Panc1 (cell line): ENCODE results near the gene SAMD4A. TPM values are rescaled to one million over a fixed set of nuclear protein-coding genes. Genes with fewer than 3 reads are reported as not detected.

Source experiments
- ATAC-seq: fragments of 200-7000 bp; cut with Tn5 transposase; 2 replicates; pipeline ENCODE4 v1.9.1; 2020; ENCODE audit warnings: mild to moderate bottlenecking, moderate library complexity
- BruUV-seq: library from RNA; stranded (reverse); fragments of 400-500 nt; replicated peaks from 2 replicates; lab custom pipeline; 2021; lab: Mats Ljungman, UMichigan
- CTCF ChIA-PET: fragments of 300-600 bp; sonication (Branson Sonifier 250); formaldehyde crosslinking; loops from one replicate; lab custom pipeline; 2022; ENCODE audit warnings: antibody characterized with exemption; lab: Charles Lee
- POLR2A ChIA-PET: fragments of 300-600 bp; sonication (Branson Sonifier 250); formaldehyde crosslinking; loops from one replicate; lab custom pipeline; 2022; ENCODE audit warnings: antibody characterized with exemption; lab: Charles Lee
- DNase-seq: peaks from one replicate; pipeline ENCODE4 v3.0.0-alpha.2; 2010; ENCODE audit warnings: low read depth, low spot score
- H3K27ac ChIP-seq: 2 replicates; pipeline ENCODE4 v1.5.1; 2011; ENCODE audit warnings: mild to moderate bottlenecking, low read length, inconsistent platforms
- H3K27me3 ChIP-seq: fragments of 200-500 bp; sonication (Bioruptor generic); 2 replicates; pipeline ENCODE4 v1.6.0; 2014; ENCODE audit warnings: low read length, inconsistent platforms; ENCODE audit not compliant: control insufficient read depth, insufficient read depth
- H3K36me3 ChIP-seq: fragments of 200-500 bp; sonication (Bioruptor generic); 2 replicates; pipeline ENCODE4 v1.5.1; 2014; ENCODE audit warnings: inconsistent platforms, mild to moderate bottlenecking, low read length, moderate library complexity; ENCODE audit not compliant: control insufficient read depth, insufficient read depth
- H3K4me1 ChIP-seq: 2 replicates; pipeline ENCODE4 v1.5.1; 2011; ENCODE audit warnings: inconsistent platforms, mild to moderate bottlenecking, low read length, moderate library complexity; ENCODE audit not compliant: control insufficient read depth, insufficient read depth
- H3K4me3 ChIP-seq, 2 experiments: 2 replicates each; pipeline ENCODE4 v1.5.1; 2011 to 2012; ENCODE audit warnings: low read depth in 2 of 2, low read length in 2 of 2, mild to moderate bottlenecking in 2 of 2, inconsistent platforms in 1 of 2, moderate library complexity in 1 of 2
- H3K9me3 ChIP-seq: fragments of 200-500 bp; sonication (Bioruptor generic); 2 replicates; pipeline ENCODE4 v1.5.1; 2014; ENCODE audit warnings: low read depth, mild to moderate bottlenecking, inconsistent platforms, low read length, moderate library complexity; ENCODE audit not compliant: control insufficient read depth, insufficient read depth
- CTCF ChIP-seq: fragments of 450-650 bp; IDR thresholded peaks from 2 replicates; pipeline ENCODE4 v1.5.1; 2017; ENCODE audit warnings: mild to moderate bottlenecking
- POLR2AphosphoS5 ChIP-seq: IDR thresholded peaks from 2 replicates; pipeline ENCODE4 v1.6.1; 2012; ENCODE audit warnings: mild to moderate bottlenecking, low read depth, low read length, moderate library complexity
- REST ChIP-seq, 2 experiments: IDR thresholded peaks; 2 replicates each; pipeline ENCODE4 v1.6.1; 2011 to 2012; ENCODE audit warnings: low read depth in 2 of 2, control low read depth in 1 of 2, low read length in 1 of 2, mild to moderate bottlenecking in 1 of 2, moderate library complexity in 1 of 2; ENCODE audit not compliant: insufficient read depth in 1 of 2
- SIN3A ChIP-seq: IDR thresholded peaks from 2 replicates; pipeline ENCODE4 v1.6.1; 2012; ENCODE audit warnings: low read depth, mild to moderate bottlenecking, low read length, moderate library complexity, borderline replicate concordance; ENCODE audit not compliant: insufficient read depth
- TCF7L2 ChIP-seq: IDR thresholded peaks from 2 replicates; pipeline ENCODE4 v1.6.1; 2011; ENCODE audit warnings: mild to moderate bottlenecking, low read depth, low read length, inconsistent platforms
- in situ Hi-C: cut with HindIII; loops from 2 replicates; pipeline ENCODE4 v1.10.0; 2016; ENCODE audit warnings: low sequenced_read_pairs, low pct_unique_long_range_greater_than_20kb
- intact Hi-C: fragments of 100-400 bp; cut with micrococcal nuclease; formaldehyde crosslinking; loops from one replicate; pipeline ENCODE4 v1.10.0; 2022; ENCODE audit not compliant: unreplicated experiment
- total RNA-seq: library from RNA; stranded (reverse); gene quantifications from one replicate; pipeline ENCODE4 v1.2.1, GENCODE V29; 2021; ENCODE audit not compliant: unreplicated experiment

Gene SAMD4A
- total RNA-seq, 1 experiment from 2014 or later, result 15.2 TPM

- Histone ChIP-seq H3K36me3 (no peaks in the 10 kb centered on the region), H3K27me3 (no peaks in the 10 kb centered on the region), H3K27ac (no peak overlapping the region; the same call in 1 of the 2 replicates), H3K4me3 (no peak overlapping the region), H3K9me3 (no peaks in the 10 kb centered on the region), H3K4me1 (peaks cover 23% of the 10 kb centered on the region)
- intact Hi-C loops (no loop called here), in situ Hi-C loops (no loop called here)
- TF ChIP-seq SIN3A (no peak), REST (IDR thresholded peaks at IDR 0.05; ENCODE audit: insufficient read depth in 1 of 2, low read depth in 2 of 2, low read length in 1 of 2) (no peak), TCF7L2 (no peak), CTCF (no peak), POLR2AphosphoS5 (no peak)
- DNase-seq (no peak), ATAC-seq (no peak)
- no TSS peak for BruUV-seq
- CTCF ChIA-PET, result no interaction called here
- POLR2A ChIA-PET, result no interaction called here
Measured at GRCh38 chr14:54646626-54647025, 79.7 kb downstream of the SAMD4A start.

GRCh38 chr14:54647378-54647777, 80.5 kb downstream of the SAMD4A start:
- in situ Hi-C loops, result no loop called here
- ChIA-PET CTCF (no interaction called here), POLR2A (no interaction called here)
- peaks cover 27% of the 10 kb centered on the region for H3K4me1 ChIP-seq
- H3K4me3 ChIP-seq, result no peak overlapping the region
- ATAC-seq, result no peak
- intact Hi-C loops, result no loop called here
- BruUV-seq, result no TSS peak
- no peaks in the 10 kb centered on the region for H3K36me3 ChIP-seq
- no peak for DNase-seq
- no peak overlapping the region for H3K27ac ChIP-seq
- H3K27me3 ChIP-seq, result no peaks in the 10 kb centered on the region
- no peaks in the 10 kb centered on the region for H3K9me3 ChIP-seq
- no peak for TF ChIP-seq CTCF
- TF ChIP-seq REST (IDR thresholded peaks at IDR 0.05; ENCODE audit: insufficient read depth in 1 of 2, low read depth in 2 of 2, low read length in 1 of 2), result no peak
- TF ChIP-seq TCF7L2, result no peak
- TF ChIP-seq POLR2AphosphoS5, result no peak
- no peak for TF ChIP-seq SIN3A
